ENCODE results near the gene DNAAF5. TPM values are rescaled to one million over a fixed set of nuclear protein-coding genes. Genes with fewer than 3 reads are reported as not detected.

The DNAAF5 gene
- total and polyA plus RNA-seq, 2 of the 13 experiments (the other 11 are each of a cell fraction or from before 2014, with no cell fraction given) = 11.9 to 21.5 TPM

- peak; percentile 25; the same call in 1 of the 2 replicates for TF ChIP-seq PRDM15 (CRISPR knock-in tag; IDR thresholded peaks at IDR 0.05)
- TF ChIP-seq ZFP82 (CRISPR knock-in tag; IDR thresholded peaks at IDR 0.05; ENCODE audit: borderline replicate concordance) = peak; percentile 78; the same call in 1 of the 2 replicates
- TF ChIP-seq ZSCAN5A (CRISPR knock-in tag; IDR thresholded peaks at IDR 0.05; ENCODE audit: borderline replicate concordance) = peak; percentile 71; the same call in 1 of the 2 replicates
- TF ChIP-seq SPEN (CRISPR knock-in tag; IDR thresholded peaks at IDR 0.05; ENCODE audit: low read depth) = peak; percentile 91
- peak; percentile 93; the same call in 1 of the 2 replicates for TF ChIP-seq ZNF558 (CRISPR knock-in tag; IDR thresholded peaks at IDR 0.05; ENCODE audit: borderline replicate concordance)
- TF ChIP-seq ZNF710 (CRISPR knock-in tag; IDR thresholded peaks at IDR 0.05; ENCODE audit: borderline replicate concordance) = 0 out of 2 replicates have a peak, but pooled peaks have one; percentile 54
- peak; percentile 98; the same call in 2 of the 3 replicates for TF ChIP-seq MXI1 (IDR thresholded peaks at IDR 0.05; ENCODE audit: borderline replicate concordance, low read depth, low read length)
- no peak for TF ChIP-seq EHMT2 (IDR thresholded peaks at IDR 0.05; ENCODE audit: borderline replicate concordance, low read depth, low read length)
- peak; percentile 68 for TF ChIP-seq KDM5A (IDR thresholded peaks at IDR 0.05; ENCODE audit: borderline replicate concordance, low read length)
- TF ChIP-seq ZNF629 (CRISPR knock-in tag; conservative IDR thresholded peaks at IDR 0.05) = peak; percentile 86
- peak; percentile 61; the same call in 1 of the 2 replicates for TF ChIP-seq ZMAT3 (CRISPR knock-in tag; conservative IDR thresholded peaks at IDR 0.05)
- 0 out of 2 replicates have a peak, but pooled peaks have one; percentile 58 for TF ChIP-seq ZNF761 (CRISPR knock-in tag; conservative IDR thresholded peaks at IDR 0.05)
- no peak for TF ChIP-seq SCMH1 (CRISPR knock-in tag; IDR thresholded peaks at IDR 0.05; ENCODE audit: borderline replicate concordance)
- peak; percentile 84; the same call in 1 of the 2 replicates for TF ChIP-seq CAMTA2 (CRISPR knock-in tag; IDR thresholded peaks at IDR 0.05; ENCODE audit: borderline replicate concordance)
- TF ChIP-seq MED1 (CRISPR knock-in tag; IDR thresholded peaks at IDR 0.05) = peak; percentile 66
- TF ChIP-seq HDAC2 (CRISPR knock-in tag; IDR thresholded peaks at IDR 0.05) = peak; percentile 69
- no peak for TF ChIP-seq ZNF276 (CRISPR knock-in tag; IDR thresholded peaks at IDR 0.05; ENCODE audit: low read depth)
These were observed at the start of gene DNAAF5 (continued) for GRCh38 chr7:726084-726853.

Data from HepG2 (cell line).